ENCODE results near the gene CNNM1.

CNNM1 gene

GRCh38 chr10:99329304-99329553 is at the start of gene CNNM1:
CNNM1 (plus strand) TSS chr10:99329356; CDS start chr10:99329388, 32 bp downstream.
- DNase-seq: no peak

DNA sequence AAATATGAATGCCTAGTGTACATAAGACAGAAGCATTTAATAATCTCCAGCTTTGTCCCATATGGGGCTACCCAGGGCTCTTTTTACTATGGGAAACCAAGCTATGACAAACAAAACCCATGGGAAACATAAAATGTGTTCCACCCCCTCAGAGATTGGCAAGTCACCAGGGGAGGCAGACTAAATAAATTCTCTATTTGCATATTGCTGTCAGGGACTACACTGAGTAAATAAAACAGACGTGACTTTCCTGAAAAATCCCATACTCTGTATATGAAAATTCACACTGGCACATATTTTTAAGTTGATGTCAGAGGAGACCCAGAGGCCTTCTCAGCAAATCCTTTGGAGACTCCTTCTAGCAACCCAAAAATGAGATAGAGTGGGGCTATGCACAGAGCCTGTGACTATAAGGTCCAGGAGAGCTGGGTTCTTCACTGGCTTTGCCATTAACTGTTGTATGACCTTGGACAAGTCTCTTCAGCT is 49.5 kb upstream of the CNNM1 start:
- DNase-seq: no peak

GRCh38 chr10:99280472-99280871 is 48.7 kb upstream of the CNNM1 start:
- no peak for DNase-seq

DNA sequence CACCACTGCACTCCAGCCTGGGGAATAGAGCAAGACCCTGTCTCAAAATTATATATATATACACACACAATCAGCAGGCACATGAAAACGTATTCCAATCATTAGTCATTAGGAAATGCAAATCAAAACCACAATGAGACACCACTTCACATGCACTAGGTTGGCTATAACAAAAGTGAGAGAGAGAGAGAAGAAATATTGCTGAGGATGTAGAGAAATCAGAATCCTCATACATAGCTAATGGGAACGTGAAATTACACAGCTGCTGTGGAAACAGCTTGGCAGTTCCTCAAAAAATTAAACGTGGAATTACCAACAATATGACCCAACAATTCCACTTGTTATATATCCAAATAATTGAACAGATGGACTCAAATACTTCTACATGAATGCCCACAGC is 43.3 kb upstream of the CNNM1 start:
- no peak for DNase-seq

DNA sequence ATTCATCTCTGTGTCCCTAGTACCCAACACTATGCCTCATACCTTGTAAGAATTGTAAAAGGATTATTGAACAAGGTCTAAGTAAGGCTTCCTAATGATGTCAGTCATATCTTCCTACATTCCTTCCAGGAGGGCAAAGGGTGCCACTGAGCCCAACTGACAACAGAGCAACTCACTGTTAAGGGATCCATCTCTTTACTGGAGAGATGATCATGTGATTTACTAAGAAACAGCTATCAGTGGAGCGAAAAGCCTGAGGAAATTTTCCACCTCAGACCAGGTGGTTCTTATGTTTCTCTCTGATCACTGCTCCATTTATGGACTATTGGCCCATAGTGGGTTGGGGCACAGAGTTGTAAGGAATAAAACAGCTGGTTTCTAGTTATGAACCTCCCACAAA is 38.9 kb upstream of the CNNM1 start:
- no peak for DNase-seq

DNA sequence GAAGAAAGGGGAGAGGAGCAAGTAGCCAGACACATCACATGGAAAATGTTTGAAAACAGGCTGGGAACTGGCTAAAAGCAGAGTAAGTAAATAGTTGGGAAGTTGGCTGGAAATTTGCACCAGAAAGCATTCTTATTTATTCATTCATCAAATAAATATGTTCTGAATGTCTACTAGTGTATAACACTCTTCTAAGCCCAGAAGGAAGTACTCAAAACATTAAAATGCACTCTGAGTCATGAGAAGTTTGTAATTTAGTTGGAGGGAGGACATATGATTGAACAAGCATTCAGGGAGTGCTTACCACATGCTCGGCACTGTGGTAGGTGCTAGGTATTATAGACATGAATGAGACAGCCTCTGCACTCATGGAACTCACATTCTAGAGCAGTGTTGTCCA is 37.0 kb upstream of the CNNM1 start:
- DNase-seq: no peak

DNA sequence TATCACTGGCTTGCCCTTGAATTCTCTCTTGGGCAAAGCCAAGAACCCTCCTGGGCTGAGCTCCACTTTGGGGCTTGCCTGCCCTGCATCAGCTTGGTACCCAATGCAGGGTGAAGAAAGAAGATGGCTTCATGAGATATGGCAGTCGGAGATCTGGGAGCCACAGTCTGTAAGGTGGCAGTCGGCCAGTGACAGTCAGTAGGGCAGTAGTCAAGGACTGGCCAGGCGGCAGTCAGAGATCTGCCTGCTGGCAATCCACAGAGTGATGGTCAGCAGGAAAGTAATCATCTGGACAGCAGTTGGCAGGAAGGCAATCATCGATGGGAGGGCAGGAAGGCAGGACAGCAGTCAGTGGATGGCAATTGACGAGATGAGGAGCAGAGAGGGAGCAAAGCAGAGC is 32.6 kb upstream of the CNNM1 start:
- no peak for DNase-seq

- DNase-seq: no peak
Observed at GRCh38 chr10:99297033-99297432, 32.1 kb upstream of the CNNM1 start.

- no peak for DNase-seq
Observed at GRCh38 chr10:99303899-99304861, 25.0 kb upstream of the CNNM1 start.

DNA sequence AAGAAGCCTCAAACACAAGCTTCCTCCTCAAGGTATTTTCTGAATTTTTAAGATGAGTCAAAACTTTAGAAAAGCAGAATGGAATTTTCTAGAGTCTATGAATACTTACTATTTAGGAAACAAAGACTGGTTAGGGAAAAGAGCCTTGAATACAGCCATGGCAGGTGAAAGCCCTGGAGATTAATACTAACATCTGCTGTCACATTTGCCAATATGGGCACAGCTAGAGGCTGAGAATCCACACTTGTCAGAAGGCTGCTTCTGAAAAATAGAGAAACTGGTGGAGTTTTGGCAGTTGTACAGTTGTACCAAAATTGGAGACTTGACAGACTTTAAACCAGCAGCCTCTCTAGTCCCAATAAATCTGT is 24.3 kb upstream of the CNNM1 start:
- DNase-seq: no peak

GRCh38 chr10:99312501-99312900 is 16.7 kb upstream of the CNNM1 start:
- no peak for DNase-seq

DNA sequence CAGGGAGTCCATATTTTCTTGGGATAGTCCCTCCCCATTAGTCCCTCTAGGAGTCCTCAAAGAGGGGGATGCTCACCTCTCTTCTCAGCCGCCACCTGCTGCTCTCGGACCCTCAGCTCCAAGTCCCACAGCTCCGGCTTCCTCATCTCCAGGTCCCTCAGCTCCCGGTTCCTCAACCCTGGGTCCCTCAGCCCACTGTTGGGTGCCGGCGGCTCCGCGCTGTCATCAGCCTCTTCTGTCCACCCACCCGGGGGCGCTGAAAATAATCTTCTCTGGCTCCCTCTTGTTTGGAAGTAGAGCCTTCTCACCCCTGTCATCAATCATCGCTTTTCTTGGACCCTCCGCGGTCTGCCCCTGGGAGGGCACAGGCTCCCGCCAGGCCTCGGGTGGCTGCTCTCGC is 13.3 kb upstream of the CNNM1 start:
- DNase-seq: no peak

GRCh38 chr10:99316374-99316773 is 12.8 kb upstream of the CNNM1 start:
- no peak for DNase-seq

DNA sequence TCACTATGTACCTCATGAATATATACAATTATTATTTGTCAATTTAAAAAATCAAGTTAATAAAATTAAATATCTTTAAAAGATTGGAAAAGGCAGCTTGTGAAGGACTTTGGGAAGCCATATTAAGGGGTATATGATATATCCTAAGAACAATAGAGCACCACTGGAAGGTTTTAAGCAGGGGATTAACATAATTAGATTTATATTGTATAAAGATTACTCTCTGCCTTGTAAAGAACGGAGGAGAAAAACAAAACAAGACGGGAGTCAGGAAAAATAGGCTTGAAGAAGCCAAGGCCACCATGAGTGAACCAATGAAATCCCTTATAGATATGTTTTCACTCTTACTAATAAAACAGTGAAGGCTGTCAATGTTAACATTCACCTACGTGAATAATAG is 11.1 kb upstream of the CNNM1 start:
- DNase-seq: no peak

DNA sequence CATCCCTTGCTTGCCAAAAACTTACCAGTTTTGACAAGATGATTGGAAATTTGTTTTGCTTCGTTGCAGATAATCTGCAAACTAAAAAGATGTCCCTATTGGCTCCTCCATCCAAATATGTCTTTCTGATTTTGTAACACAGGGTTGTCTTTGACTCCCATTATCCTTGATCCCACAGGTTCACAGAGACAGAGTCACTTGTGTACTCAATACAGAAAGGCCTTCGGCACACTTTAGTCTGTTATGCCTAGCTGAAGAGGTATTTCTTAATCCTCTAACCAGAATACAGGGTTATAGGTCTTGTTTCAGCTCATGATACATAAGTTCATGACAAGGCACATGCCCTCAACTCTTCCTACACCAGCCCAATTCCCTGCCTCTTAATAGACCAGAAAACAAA is 10.7 kb upstream of the CNNM1 start:
- DNase-seq: no peak

GRCh38 chr10:99325281-99325680 is 3.9 kb upstream of the CNNM1 start:
- DNase-seq: no peak

- no peak for DNase-seq
Observed at GRCh38 chr10:99326871-99327270, 2.3 kb upstream of the CNNM1 start.

DNA sequence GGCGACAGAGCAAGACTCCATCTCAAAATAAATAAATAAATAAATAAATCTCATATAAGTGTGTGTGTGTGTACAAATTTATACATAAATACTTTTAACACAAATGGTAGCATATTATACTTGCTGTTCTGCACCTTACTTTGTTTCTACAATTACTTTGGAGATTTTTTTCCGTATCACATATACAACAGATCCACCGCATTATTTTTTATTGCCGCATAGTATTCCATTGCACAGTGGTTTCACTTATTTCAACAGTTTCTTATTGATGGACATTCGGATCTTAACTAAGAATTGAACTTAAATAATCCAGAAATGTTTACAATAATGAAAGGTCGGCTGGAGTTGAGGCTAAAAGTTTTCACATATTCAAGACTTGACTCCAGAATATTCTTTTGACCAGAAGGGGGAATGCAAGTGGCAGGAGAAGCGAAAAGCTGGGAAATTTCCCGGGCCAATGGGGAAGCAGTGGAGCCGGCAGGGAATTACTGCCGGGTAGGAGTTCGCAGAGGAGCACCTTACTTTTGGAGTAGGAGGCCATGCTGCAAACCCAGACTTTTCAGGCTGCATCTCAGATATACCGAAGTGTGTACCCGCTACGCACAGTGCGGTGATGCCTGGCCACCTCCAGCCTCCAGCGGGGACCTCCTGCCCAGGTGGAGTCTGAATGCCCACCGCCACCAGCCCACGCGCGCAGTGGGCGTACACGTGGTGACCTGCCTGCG is 415 bp upstream of the CNNM1 start:
- DNase-seq: no peak

GRCh38 chr10:99329554-99330346 is 594 bp downstream of the CNNM1 start:
- no peak for DNase-seq

DNA sequence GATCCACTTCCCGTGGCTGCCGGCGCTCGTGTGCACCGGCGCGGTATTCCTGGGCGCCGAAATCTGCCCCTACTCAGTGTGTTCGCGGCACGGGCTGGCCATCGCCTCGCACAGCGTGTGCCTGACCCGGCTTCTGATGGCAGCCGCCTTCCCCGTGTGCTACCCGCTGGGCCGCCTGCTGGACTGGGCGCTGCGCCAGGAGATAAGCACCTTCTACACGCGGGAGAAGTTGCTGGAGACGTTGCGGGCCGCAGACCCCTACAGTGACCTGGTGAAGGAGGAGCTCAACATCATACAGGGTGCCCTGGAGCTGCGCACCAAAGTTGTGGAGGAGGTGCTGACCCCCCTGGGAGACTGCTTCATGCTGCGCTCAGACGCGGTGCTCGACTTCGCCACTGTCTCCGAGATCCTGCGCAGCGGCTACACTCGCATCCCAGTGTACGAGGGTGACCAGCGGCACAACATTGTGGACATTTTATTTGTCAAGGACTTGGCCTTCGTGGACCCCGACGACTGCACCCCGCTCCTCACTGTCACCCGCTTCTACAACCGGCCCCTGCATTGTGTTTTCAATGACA is 1.3 kb downstream of the CNNM1 start:
- DNase-seq: no peak

- DNase-seq: no peak
Observed at GRCh38 chr10:99331207-99331803, 2.1 kb downstream of the CNNM1 start.

- DNase-seq: no peak
Observed at GRCh38 chr10:99337311-99337811, 8.2 kb downstream of the CNNM1 start.

DNA sequence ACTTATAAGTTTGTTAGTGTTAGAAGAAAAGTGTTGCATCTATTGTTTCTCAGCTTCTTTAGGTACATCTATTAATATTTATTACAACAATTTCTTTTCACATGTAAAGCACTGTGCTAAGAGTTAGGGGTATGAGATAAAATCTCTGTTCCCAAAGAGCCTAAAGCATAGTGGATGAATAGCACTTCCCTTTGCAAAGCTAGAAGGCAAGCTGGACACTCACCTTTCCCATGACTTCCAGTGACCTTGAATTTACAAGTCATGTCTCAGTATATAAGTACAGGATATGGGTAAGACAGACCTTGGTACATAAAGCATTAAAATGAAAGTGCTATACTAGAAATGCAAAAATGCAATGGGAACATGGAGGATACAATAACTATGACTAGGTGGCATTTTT is 8.7 kb downstream of the CNNM1 start:
- no peak for DNase-seq
